Stimulated activated CD4-positive, alpha-beta T cell treated with anti-CD3 and anti-CD28 coated beads, TNF-alpha, amount 100 ng/mL, for 48 hours (primary cell): ENCODE results near the gene PNPLA8.
"Not testable (repeated sequence)": the region's sequence is repeated elsewhere in the genome, so short reads cannot be mapped to it uniquely, and the experiment has no call there.

Source experiments
- DNase-seq, 3 donors: peaks; one replicate each; pipeline ENCODE4 v3.0.0-alpha.2; 2020; ENCODE audit warnings: low read depth in 3 of 3

The PNPLA8 gene

DNA sequence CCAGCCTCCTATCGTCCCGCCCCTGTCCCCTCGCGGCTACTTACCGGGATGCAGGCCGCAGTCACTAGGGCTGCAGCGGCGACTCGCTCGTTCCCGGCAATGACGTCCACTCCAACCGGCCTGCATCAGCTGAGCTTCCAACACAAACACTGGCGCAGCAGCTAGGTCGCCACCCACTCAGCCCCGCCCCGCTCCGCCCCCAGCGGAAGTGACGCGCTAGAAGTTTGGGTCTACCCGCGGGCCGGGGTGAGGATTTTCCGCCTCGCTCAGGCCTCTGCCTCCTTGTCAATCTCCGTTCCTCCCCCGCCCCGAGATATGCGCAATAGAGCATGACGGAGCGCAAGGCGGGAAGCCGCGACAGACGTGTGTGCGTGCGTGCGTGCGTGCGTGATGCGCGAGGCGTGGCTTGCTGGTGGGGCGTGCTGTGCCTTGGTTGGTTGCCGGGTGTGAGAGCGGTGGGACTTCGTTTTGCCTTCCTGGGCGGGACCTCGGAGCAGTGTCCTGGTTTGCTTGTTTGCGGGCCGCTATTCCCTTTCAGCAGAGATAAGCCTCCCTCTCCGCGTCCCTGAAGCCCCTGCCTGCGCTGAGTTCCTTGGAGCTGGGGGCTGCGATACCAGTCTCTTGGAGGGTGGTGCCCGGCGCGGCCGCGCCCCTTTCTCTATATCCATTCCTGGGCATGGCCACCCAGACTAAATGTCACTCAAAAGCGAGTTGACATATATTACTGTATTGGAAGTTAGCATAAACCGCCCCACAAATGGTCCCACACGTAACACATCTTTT is at the start of gene PNPLA8:
Gene PNPLA8, minus strand, starts transcription at position 151 of the 783 bp plus-strand sequence. CDS start 10,644 bp downstream, outside the sequence.
- DNase-seq = peak; percentile 99 to 100 (median 100)

GRCh38 chr7:108575156-108575555 is 49.2 kb upstream of the PNPLA8 start:
- no peak for DNase-seq

DNA sequence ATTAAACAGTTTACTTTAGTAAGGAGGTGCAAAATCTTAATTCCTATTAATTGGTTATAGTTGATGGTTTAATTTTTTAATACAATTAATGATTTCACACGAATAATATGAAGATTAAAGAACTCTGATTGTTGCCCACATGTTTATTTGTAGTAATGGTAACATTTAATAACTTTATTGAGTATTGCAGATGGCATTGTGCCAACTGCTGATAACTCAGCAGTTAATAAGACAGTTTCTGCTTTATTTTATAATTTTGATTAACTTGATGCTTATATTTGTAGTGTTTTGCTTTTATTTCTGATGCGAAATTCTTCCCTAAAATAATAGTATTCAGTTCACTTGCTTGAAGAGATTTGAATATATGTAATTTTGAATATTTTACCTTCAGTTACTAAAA is 46.5 kb upstream of the PNPLA8 start:
- no peak for DNase-seq

GRCh38 chr7:108570146-108570755 is 44.3 kb upstream of the PNPLA8 start:
- peak; percentile 10 to 30 (median 19) for DNase-seq

GRCh38 chr7:108569381-108570145 is 43.6 kb upstream of the PNPLA8 start, which contains the start of the genes DNAJB9 and THAP5:
Gene DNAJB9, plus strand, starts transcription at chr7:108569874. Its CDS starts 1,853 bp downstream, at chr7:108571727.
Gene THAP5, minus strand, starts transcription at chr7:108569706. Its CDS starts 137 bp downstream, at chr7:108569569.
- DNase-seq = peak; percentile 96 to 99 (median 97)

GRCh38 chr7:108568801-108569380 is 43.0 kb upstream of the PNPLA8 start:
- peak in 1 of 3 donors; percentile 33 for DNase-seq

- no peak for DNase-seq
Observed at GRCh38 chr7:108565987-108566386, 40.1 kb upstream of the PNPLA8 start.

GRCh38 chr7:108561047-108561619 is 35.2 kb upstream of the PNPLA8 start:
- no peak for DNase-seq

DNA sequence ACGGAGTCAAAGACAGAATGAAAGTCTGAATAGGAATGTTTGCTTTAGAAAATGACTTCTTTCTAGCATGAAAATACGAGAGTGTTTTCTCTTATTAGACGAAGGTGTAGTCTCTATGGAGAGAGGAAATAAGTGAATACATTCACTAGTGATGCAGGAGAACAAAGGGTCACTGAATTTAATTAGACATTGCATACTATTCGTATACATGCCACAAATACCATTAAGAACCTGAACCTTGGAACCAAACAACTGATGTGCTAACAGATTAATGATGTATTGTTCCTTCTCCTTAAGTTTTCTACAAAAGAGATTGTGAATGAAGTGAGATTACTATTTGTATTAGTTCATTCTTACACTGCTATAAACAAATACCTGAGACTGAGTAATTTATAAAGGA is 33.3 kb upstream of the PNPLA8 start:
- DNase-seq = no peak

GRCh38 chr7:108557617-108558016 is 31.7 kb upstream of the PNPLA8 start:
- no peak for DNase-seq

GRCh38 chr7:108557191-108557590 is 31.3 kb upstream of the PNPLA8 start:
- DNase-seq = no peak

DNA sequence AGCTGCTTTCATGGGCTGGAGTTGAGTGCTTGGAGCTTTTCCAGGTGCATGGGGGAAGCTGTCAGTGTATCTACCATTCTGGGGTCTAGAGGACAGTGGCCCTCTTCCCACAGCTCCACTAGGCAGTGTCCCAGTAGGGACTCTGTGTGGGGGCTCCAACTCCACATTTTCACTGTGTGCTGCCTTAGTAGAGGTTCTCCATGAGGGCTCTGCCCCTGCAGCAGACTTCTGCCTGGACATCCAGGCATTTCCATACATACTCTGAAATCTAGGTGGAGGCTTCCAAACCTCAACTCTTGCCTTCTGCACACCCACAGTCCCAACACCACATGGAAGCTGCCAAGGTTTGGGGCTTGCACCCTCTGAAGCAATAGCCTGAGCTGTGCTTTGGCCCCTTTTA is 30.7 kb upstream of the PNPLA8 start:
- DNase-seq = not testable (repeated sequence)

- not testable (repeated sequence) for DNase-seq
Observed at GRCh38 chr7:108548141-108548896, 22.4 kb upstream of the PNPLA8 start.

DNA sequence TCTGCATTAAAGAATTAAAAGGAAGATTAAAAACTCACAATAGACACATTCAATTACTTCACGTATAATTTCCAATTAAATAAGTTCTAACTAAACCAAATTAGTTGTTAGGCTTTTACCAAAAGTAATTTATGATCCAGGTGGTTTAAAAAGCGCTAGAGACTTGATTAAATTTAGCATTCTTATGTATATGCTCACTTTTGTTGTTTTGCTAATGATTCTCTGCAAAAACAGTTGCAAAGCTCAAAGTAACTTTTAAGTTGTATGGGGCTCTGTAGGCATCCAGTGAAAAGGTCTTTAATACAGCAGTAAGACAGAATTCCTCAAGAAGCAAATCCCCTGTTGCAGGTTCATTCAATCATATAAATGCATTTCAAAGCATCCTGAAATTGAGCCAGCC is 15.5 kb upstream of the PNPLA8 start:
- no peak for DNase-seq

- DNase-seq = not testable (repeated sequence)
Observed at GRCh38 chr7:108538685-108539084, 12.8 kb upstream of the PNPLA8 start.

GRCh38 chr7:108538236-108538635 is 12.3 kb upstream of the PNPLA8 start:
- DNase-seq = not testable (repeated sequence)

GRCh38 chr7:108537229-108537628 is 11.3 kb upstream of the PNPLA8 start:
- no peak for DNase-seq

DNA sequence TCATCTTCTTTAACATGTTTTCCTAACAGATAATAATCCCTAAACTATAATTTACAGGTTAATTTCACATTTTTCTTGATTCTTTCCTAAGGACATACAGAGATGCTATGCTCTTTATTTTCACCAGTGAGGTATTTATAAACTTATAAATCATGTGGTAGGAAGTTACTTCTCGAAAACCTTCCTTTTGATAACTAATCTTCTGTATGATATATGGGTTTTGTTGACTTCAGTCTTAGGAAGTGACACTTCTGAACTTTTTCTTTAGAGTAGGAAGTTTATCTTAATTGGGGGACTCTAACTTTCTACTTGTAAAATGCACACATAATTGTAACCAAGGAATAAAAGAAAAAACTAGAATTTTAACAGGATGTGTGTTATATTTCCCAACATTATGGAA is 9.8 kb upstream of the PNPLA8 start:
- DNase-seq = no peak

DNA sequence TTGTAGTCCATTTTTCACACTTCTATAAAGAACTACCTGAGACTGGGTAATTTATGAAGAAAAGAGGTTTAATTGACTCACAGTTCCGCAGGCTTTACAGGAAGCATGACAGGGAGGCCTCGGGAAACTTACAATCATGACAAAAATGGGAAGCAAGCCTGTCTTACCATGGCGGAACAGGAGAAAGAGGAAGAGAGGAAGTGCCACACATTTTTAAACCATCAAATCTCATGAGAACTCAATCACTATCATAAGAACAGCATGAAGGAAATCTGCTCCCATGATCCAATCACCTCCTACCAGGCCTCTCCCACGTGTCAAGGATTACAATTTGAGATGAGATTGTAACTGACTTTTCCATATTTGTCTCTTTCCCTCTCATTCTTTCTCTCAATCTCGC is 9.3 kb upstream of the PNPLA8 start:
- no peak for DNase-seq

- no peak for DNase-seq
Observed at GRCh38 chr7:108533712-108534111, 7.8 kb upstream of the PNPLA8 start.

DNA sequence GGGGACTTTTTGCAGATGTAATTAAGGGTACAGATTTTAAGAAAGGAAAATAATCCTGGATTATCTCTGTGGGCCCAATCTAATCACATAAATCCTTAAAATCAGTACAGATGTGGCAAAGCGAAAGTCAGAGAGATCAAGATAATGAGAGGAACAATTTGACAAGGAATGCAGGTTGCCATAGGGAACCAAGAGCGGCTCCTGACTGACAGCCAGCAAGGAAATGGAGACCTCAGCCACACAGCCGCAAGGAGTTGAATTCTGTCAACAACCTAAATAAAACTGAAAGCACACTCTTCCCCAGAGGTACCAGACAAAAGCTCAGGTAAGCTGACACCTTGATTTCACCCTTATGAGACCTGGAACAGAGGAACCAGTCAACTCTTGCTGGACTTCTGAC is 3.4 kb upstream of the PNPLA8 start:
- DNase-seq = no peak
